ENCODE measurements around the gene EYA3.

The EYA3 gene

GRCh38 chr1:28088168-28088961 is at the start of gene EYA3:
Gene EYA3, minus strand, starts transcription at chr1:28088610. Its CDS starts 30,584 bp downstream, at chr1:28058026.
- DNase-seq, result peak; percentile 97 to 98

- DNase-seq, result no peak
These were observed 48.7 kb upstream of the EYA3 start for GRCh38 chr1:28136922-28137613.

GRCh38 chr1:28136169-28136921 is 47.9 kb upstream of the EYA3 start:
- no peak for DNase-seq

DNA sequence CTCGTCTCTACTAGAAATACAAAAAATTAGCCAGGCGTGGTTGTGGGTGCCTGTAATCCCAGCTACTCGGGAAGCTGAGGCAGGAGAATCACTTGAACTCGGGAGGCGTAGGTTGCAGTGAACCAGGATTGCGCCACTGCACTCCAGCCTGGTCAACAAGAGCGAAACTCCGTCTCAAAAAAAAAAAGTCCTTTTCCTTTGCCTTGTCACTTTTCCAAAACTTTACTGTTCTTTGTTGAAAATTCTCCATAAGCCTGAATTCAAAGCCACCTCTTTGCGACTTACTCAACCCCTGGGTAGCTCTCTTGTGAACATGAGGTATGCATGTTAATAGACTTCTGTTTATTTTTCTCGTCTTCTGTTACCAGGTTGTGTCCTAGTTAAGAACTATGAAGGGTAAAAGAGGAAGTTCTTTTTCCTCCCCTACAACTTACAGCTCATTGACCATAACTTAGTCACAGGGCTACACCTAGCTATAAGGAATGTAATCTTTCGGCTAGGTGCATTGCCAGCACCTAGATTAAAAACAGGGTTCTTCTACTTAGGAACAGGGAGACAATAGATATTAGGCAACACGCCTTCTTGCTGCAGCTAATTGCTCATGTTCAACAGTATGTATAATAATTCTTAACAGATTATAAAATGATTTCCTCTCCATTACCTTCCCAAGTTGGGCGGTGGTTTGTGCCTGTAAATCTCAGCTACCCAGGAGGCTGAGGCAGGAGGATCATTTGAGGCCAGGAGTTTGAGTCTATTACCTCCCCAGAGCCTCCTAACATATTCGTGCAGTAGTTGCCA is 47.2 kb upstream of the EYA3 start:
- DNase-seq, result peak; percentile 57 to 58

DNA sequence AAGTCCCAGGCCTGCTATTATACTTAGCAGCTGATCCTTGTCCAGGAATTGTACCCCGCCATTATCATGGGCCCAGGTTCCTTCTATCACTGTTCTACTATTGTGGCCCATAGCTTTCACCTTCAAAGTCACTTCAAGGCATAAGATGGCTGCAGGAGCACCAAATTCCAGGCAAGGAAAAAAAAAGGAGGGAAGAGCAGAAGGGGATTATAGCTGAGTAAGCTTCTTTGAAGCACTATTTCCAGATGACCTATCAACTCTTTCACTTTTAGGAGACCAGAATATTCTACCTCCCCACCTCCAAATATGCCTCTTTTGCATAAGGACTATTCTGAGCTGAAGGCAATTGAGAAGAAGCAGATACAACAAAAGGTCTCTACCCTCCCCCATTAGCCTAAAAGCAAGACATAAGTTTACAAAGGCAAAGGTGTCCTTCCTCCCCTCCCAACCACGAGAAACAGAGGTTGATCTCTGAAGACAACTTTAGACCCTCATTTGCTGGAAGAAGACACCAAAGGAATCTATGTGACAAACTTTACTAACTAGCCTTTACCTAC is 46.3 kb upstream of the EYA3 start:
- no peak for DNase-seq

DNA sequence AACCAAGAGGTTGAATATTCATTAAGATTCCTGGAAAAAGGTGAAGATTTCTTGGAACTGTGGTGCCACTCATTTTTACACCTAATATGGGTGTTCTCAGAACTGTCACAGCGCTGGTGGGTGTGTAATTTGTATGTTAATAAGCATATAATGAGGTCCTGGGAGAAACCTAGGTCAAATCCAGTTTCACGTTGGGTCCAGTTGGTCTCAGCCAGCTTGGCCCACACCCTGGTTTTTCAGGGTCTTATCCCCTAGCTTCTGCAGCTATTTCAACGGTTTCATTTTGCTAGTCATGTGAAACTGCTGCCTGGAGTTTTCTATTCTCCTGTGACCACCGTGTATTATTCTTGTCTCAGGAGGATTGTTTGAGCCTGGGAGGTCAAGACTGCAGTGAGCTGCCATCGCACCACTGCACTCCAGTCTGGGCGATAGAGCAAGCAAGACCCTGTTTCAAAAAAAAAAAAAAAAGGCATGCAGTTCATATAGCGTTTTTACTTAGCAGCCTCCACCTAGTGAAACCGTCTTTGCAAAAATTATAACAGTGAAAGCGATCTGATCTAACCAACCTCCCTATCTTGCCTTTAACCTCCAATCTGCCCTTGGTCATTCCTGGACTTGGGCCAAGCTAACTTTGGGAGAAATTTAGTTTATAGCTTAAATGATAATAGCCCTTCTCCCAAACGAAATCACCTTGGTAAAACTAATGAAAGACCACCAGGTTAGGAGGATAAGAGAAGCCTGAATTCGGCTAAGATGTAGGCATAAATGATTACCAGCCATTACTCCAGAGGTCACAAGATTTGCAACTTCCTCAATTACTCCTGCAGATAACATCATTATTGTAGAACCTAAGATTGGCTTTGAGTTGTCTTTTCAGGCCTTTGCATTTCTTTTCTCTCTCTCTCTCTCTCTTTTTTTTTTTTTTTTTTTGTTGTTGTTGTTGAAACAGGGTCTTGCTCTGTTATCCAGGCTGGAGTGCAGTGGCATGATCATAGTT is 44.1 kb upstream of the EYA3 start:
- peak; percentile 2 to 25 for DNase-seq

DNA sequence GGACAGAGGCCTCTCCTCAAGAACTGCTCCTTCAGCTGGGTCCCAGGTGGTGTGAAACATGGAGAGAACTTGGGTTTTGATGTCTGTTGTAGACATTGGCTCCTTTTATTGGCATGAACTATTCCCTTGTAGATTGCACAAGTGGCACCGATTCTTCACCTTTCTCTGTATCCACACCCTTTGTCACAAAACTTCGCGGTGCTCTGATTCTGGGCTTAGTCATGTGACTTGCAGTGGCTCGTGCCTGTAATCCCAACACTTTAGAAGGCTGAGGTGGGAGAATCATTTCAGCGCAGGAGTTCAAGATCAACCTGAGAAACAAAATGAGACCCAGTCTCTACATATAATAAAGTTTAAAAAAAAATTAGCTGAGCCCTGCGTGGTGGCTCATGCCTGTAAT is 42.5 kb upstream of the EYA3 start:
- no peak for DNase-seq

GRCh38 chr1:28129150-28129549 is 40.7 kb upstream of the EYA3 start:
- DNase-seq, result no peak

DNA sequence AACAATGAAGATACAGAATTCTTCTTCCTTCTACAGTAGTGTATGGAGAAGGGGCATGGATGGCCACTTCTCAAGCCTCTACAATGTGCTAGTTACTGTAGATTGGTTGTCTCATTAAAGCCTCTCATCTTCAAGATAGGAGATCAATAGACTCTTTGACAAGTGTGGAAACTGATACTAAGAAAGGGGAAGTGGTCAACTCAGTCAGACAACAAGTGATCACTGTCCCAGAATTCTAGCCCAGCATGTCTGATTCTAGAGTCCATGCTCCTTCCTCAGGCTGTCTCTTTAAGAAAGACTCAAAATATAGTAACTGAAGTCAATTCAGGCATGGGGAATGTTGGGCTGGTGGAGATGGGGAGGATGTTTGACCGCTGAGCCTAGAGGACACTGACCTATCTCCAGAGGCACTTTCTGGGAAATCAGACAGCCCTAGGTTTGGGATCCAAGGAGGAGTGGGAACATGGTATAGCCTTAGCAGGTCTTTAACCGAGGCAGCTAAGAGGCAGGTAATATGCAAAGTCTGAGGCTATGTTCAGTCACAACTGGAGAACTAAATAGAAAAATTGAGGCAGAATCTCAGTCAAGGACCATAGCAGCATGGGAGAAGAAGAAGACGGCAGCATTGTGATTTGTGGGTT is 39.3 kb upstream of the EYA3 start:
- peak; percentile 25 to 31 for DNase-seq

DNA sequence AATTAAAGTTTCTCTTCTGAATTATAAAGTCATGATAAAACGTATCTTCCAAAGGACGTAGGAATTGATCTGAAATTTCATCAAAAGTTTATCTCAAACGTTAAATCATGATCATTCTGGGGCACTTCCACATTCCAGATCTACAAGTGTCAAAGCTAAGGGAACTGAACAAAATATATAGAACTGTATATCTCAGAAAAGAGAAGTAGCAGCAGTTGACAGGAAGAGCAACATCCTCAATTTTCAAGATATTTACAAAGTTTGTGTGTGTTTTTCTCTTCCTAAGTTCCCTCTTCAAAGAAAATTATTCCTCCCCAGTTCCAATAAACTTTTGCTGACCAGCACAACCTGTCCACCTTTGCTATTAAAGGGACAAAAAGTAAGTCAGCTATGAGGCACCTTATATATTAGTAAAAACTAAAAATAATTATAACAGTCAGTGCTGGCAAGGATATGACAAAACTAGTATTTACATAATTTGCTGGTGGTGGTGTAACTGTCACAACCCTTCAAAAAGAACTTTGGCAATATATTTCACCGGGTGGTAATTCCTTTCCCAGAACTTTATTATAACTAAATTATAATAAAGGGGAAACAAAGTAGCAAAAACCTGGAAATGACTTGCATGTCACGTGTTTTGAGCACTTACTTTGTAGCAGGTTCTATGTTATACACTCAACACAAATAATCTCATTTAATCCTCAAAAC is 38.5 kb upstream of the EYA3 start:
- DNase-seq, result peak; percentile 83 to 90

- no peak for DNase-seq
These were observed 37.8 kb upstream of the EYA3 start for GRCh38 chr1:28126212-28126611.

GRCh38 chr1:28123461-28123961 is 35.1 kb upstream of the EYA3 start:
- peak; percentile 30 to 46 for DNase-seq

- DNase-seq, result no peak
These were observed 33.8 kb upstream of the EYA3 start for GRCh38 chr1:28122183-28122582.

- DNase-seq, result no peak
These were observed 31.1 kb upstream of the EYA3 start for GRCh38 chr1:28119556-28119955.

GRCh38 chr1:28118640-28119307 is 30.4 kb upstream of the EYA3 start:
- no peak for DNase-seq

DNA sequence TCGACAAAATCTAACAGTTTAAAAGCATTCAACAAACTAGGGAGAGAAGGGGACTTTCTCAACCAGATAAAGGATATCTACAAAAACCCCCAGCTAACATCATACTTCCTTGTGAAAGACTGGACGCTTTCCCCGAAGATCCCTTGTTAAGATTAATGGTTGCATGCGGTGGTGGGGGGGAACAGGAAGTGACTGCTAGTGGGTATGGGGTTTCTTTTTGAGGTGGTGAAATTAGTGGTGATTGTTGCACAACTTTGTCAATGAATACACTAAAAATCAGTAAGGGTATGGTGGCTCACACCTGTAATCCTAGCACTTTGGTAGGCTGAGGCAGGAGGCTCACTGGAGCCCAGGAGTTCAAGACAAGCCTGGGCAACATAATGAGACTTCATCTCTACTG is 26.9 kb upstream of the EYA3 start:
- peak; percentile 72 to 80 for DNase-seq

DNA sequence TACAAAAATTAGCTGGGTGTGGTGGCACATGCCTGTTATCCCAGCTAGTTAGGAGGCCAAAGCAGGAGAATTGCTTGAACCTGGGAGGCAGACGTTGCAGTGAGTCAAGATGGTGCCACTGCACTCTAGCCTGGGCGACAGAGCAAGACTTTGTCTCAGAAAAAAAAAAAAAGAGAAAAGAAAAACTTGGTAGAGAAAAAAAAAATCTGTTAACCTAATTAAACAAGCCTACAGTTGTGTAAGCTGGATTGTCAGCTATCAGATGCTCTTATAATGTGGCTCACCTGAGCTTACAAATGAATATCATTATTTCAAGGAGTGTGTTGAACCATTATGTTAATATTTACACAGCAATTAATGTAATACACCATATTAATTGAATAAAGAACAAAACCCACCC is 26.4 kb upstream of the EYA3 start:
- no peak for DNase-seq

DNA sequence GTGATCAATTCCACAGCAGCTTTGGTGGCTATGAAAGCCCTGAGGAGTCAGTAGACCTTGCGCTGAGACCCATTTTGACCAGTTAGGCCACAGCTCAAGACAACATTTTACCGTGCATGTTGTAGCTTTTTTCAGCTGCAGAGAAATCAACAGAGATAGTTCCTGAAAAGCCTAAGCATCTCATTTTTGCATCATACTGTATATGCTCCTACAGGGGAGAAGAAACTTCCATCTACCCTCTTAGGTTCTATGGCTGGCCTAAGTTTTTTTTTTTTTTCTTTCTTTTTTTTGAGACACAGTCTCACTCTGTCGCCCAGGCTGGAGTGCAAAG is 24.8 kb upstream of the EYA3 start:
- DNase-seq, result no peak
